NCI-H1105 treated with DMSO at 0.1 percent for 48 hours (cell line): ENCODE measurements around the gene ENDOG.
A peak's percentile ranks its signal among the peaks of the same experiment; 100 is the strongest.

Experiments
- DNase-seq: peaks from one replicate; lab custom pipeline; 2025; lab: John Stamatoyannopoulos, UW

Gene ENDOG

GRCh38 chr9:128800061-128800460 lies 18.2 kb upstream of the ENDOG start:
- no peak for DNase-seq

DNA sequence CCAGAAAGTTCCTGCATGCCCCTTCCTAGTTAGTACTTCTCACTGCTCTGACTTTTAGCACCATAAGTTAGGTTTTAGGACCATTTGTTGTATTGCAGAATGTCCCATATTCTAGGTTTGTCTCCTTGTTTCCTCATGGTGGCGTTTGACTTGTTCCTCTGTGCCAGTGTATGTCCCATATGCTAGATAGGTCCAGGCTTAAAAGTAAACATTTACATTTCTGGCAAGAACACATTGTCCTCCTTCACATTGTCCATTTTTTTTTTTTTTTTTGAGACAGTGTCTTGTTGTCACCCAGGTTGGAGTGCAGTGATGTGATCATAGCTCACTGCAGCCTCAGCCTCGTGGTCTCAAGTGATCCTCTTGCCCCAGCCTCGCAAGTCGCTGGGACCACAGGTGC lies 15.8 kb upstream of the ENDOG start:
- no peak for DNase-seq

- DNase-seq, result no peak
These were observed 12.6 kb upstream of the ENDOG start for GRCh38 chr9:128805661-128806060.

- no peak for DNase-seq
These were observed 10.5 kb upstream of the ENDOG start for GRCh38 chr9:128807827-128808226.

GRCh38 chr9:128808543-128808942 lies 9.8 kb upstream of the ENDOG start:
- DNase-seq, result no peak

DNA sequence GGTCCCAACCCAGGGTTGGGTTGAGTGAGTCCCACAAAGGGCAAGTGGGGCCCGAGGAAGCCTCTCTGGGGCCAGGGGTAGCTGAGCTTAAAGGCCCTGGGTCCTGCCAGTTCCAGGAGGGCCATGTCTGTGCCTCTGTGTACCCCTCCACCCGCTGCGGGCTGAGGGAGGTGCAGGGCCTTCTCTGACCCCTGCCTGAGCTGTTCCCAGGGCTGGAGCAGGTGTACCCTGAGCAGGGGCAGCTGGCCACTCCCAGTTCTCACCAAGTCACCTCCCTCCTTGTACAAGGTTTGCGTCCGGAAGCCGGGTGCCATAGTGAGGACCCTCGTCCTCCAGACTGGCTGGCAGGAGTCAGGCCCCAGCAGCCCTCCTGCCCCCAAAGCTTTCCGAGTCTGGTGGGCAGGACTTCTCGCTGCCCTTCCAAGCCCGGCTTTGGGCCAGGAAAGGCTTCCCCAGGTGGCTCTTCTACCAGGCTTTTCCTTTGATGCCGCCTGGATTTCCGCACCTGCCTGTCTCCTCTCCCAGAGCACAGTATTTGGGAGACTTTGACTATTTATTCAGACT lies 9.2 kb upstream of the ENDOG start:
- DNase-seq, result no peak

DNA sequence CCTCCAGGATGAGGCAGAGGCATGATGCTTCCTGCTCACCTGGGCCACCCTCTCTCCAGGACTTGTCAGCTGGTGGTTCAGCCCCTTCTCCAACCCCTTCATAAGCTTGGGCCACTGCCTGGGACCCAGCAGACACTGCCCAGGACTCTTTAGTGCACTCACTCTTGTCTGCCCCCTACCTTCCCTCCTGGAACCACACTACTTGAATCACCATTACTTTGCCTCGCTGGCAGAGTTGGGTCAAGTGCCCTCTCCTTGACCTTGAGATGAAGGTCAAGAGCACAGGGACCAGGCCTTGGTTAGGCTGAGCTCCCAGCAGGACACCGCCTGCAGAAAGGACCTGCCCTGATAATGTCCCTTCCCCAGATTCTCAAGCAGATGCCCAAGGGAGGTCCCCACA lies 8.5 kb upstream of the ENDOG start:
- DNase-seq, result no peak

GRCh38 chr9:128810873-128811272 lies 7.4 kb upstream of the ENDOG start:
- no peak for DNase-seq

- DNase-seq, result peak; percentile 21
These were observed 777 bp downstream of the ENDOG start for GRCh38 chr9:128818839-128819715.

DNA sequence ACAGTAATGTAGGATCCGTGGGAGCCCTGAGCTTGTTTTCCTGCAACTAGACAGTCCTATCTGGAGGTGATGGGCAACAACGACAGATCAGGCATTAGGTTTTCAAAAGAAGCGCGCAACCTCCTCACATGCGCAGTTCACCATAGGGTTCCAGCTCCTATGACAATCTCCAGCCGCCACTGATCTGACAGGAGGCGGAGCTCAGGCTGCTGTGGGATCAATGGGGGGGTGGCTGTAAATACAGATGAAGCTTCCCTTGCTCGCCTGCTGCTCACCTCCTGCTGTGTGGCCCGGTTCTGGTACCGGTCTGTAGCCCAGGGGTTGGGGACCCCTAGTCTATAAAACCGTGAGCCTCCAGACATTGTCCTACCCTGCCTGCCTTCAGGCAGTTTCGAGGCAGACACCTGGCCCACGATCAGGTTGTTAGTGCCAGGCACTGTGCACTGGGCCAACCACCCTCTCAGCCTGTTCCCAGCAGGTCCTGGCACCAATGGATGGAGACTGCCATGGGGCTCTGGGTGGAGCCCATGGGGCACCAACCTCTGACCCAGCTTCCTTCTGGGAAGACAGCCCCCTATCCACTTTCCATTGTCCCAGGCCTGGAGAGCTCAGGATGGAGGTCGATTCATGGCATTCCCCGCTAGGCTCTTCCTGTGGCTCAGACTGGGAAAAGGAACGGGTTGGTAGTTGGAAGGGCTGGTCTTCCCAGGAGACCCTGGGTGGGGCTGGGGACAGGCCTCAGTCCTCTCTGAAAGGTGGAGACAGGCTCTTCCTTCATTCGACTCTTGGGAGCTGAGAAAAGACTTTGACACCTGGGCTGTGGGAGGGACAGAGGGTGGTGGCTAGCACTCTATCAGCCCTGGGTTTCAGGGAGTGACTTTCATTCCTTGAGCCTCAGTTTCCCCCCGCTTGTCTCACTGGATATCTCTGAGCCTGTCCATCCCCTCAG lies 1.7 kb downstream of the ENDOG start:
- peak; percentile 72 for DNase-seq

DNA sequence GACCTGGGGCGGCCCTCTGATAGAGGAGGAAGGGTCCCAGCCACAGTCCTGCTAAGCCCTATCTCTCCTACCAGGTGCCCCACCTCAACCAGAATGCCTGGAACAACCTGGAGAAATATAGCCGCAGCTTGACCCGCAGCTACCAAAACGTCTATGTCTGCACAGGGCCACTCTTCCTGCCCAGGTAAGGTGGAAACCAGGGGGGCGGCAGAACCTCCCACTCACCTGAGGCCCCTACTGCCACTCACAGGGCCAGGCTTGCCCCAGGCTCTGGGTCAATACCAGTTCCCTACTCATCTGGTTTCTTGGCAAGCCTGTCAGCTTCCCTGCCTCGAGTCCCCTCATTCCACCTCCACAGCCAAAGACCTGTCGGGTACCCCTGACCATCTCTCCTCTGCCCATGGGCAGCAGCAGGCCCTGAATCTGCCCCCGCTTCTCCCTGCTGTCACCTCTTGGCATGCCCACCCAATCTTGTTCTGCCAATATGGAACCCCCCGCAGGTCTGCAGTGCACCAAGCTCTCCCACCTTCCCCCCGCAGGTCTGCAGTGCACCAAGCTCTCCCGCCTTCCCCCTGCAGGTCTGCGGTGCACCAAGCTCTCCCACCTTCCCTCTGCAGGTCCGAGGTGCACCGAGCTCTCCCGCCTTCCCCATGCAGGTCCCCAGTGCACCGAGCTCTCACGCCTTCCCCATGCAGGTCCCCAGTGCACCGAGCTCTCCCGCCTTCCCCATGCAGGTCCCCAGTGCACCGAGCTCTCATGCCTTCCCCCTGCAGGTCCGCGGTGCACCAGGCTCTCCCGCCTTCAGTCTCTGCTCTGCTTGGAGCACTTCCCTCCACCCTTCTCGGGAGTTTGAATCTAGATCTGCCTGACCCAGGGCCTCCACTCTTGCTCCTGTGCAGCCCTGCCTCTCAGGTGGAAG lies 2.6 kb downstream of the ENDOG start:
- no peak for DNase-seq

GRCh38 chr9:128821584-128822406 lies 3.5 kb downstream of the ENDOG start:
- no peak for DNase-seq

DNA sequence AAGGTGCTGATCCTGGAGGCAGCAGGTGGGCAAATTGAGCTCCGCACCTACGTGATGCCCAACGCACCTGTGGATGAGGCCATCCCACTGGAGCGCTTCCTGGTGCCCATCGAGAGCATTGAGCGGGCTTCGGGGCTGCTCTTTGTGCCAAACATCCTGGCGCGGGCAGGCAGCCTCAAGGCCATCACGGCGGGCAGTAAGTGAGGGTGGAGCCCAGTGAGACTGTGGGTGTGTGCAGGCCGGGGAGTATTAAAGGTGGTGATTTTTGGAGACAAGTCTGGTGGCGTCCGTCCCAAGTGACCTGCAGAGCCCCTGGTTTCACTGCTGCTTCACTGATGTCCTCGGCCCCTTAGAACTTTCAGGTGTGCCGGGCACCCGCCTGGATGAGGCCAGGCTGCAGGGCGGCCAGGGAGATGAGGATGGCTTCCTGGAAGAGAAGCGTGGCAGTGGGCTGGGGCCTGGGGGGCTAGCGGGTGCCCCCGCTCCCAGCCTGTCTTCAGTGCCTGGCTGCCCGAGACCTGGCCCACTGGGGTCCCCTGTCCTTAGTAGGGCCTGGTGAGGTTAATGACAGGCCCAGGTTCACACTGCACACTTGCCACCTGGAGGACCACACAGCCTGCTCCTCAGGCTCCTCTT lies 4.2 kb downstream of the ENDOG start:
- no peak for DNase-seq

DNA sequence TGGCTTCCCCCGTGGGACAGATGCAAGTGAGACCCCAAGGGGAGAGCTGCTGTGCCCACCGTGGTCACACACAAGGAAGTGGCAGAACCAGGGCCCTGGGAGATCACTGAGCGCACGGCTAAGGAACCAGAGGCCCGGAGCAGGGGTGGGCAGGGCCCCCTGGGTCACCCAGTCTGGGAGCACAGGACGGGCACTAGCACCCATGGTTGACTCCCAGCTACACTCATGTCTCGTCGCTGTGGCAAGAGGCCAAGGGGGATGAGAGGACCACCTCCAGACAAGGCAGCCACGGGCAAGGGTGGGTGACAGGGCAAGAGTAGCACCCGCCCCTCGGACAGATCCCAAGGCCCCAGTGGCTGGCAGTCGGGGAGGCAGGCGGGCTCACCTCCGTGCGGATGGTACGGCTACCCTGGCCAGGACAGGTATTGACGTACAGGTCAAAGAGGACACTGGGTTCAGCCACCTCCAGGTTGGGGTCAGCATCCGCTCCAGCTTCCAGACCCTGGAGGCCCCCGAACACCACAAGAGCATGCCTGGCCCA lies 5.1 kb downstream of the ENDOG start:
- no peak for DNase-seq

GRCh38 chr9:128823903-128824406 lies 5.7 kb downstream of the ENDOG start:
- no peak for DNase-seq

DNA sequence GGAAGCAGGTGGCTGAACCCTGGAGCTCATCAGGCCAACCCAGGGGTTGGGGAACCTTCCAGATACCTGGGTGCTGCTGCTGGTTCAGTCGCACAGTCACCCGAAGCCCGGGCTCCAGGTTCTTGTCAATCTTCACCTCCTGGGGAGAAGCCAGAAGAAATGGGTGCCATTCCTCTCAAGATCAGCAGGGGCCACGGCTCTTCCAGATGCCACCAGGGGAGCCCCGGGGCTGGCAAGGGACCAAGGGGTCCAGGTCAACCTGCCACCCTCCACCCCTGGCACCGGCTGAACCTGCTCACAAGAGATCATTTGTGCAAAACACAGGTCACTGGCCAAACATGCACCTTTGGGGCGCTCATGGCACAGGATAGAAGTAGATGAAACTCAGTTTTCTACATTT lies 6.6 kb downstream of the ENDOG start:
- no peak for DNase-seq

DNA sequence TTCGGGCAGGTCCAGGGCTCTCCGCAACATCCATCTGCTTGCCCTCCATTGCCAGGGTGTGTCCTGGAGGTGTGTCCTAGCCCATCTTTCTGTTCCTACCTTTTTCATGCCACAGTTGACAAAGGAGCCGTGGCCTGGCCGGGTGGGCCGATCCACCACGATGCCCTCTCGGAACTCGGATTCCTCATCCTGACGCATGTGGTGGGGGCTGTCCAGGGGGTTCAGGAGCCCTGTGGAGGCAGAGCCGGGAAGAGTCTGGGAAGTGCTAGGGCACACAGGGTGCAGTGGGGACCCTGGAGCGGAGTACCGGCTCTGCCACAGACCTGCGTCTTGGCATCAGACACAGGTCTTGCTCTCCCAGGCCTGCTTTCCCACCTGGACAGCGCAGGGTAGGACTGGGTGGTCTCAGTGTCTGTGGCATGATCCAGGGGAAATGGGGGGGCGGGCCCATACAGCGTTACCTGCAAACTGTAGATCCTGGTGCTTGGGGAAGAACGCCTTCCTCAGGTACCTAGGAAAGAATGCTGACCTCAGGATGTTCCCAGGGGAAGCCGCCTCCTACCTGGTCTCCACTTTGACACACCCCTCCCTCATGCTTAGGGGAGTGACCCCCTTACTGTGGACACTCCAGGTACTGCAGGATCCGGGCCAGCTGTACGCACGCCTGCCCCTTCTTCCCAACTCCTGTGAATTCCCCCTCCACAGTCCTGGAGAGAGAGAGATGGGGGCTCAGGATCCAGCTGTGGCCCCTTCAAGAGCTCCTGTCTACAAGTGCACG lies 7.8 kb downstream of the ENDOG start:
- DNase-seq, result no peak

DNA sequence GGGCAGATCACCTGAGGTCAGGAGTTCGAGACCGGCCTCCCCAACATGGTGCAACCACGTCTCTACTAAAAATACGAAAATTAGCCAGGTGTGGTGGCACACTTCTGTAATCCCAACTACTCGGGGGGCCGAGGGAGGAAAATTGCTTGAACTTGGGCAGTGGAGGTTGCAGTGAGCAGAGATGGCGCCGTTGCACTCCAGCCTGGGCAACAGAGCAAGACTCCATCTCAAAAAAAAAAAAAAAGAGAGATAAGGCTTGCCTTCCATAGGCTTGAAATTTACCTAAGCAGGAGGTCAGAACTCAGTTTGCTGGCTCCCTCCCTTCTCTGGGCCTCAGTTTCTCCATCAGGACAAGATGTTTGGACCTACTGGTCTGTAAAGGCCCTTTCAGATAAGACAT lies 10.0 kb downstream of the ENDOG start:
- DNase-seq, result no peak
